ENCODE data around the gene GSTO1. TPM values are rescaled to one million over a fixed set of nuclear protein-coding genes. Genes with fewer than 3 reads are reported as not detected.

Gene GSTO1
- total and polyA plus RNA-seq, 2 experiments from 2014 or later: 52.5 to 182 TPM

DNA sequence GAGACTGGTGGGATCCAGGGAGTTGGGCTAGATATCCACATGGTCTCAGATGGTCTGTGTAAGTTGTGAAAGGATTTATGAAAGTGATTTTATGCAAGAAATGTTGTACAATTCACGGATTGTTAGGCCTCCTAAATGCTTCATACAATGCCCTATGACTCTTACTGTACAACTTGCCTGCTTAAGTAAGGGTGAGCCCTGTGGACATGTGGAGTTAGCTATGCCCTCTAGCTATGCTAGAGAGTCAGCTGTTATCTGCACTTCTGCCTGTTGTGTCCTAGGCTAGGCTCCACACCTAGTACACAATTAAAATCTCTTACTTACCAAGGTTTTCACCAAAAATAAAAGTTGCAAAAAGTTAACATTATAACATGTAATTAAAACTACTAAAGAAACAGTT is 20.9 kb upstream of the GSTO1 start:
- Mint-ChIP-seq H3K27me3 (ENCODE audit: insufficient read depth, low read depth, poor library complexity) (no peaks in the 10 kb centered on the region), H3K4me3 (peak overlapping the region; percentile 51; the same call in 1 of the 3 replicates), H3K9me3 (peaks cover 16% of the 10 kb centered on the region; the same call in 2 of the 3 replicates), H3K4me1 (peaks cover 5% of the 10 kb centered on the region; the same call in 1 of the 3 replicates), H3K36me3 (ENCODE audit: low read depth) (peaks cover 12% of the 10 kb centered on the region; the same call in 2 of the 3 replicates), H3K27ac (no peak overlapping the region)
- Histone ChIP-seq H3K4me2 (no peak overlapping the region), H3K27me3 (ENCODE audit: insufficient read depth) (no peaks in the 10 kb centered on the region), H4K20me1 (replicated peaks; ENCODE audit: insufficient read depth) (no peaks in the 10 kb centered on the region), H3K36me3 (ENCODE audit: insufficient read depth) (no peaks in the 10 kb centered on the region), H3K4me1 (ENCODE audit: insufficient read depth) (peaks cover 11% of the 10 kb centered on the region), H3K9me2 (ENCODE audit: insufficient read depth) (no peaks in the 10 kb centered on the region), H3K4me3 (no peak overlapping the region), H3K27ac (ENCODE audit: low read depth) (no peak overlapping the region), H3F3A (replicated peaks; ENCODE audit: low read depth) (0 out of 2 replicates have a peak, but pooled peaks cover 3% of the 10 kb centered on the region), H2AFZ (no peak overlapping the region), H3K79me2 (replicated peaks; ENCODE audit: insufficient read depth) (no peaks in the 10 kb centered on the region)
- TF ChIP-seq JUNB (IDR thresholded peaks at IDR 0.05; ENCODE audit: unreplicated experiment): no peak
- TF ChIP-seq EZH2 (IDR thresholded peaks at IDR 0.05; ENCODE audit: low read depth, unreplicated experiment): no peak
- TF ChIP-seq, protein P1, sequence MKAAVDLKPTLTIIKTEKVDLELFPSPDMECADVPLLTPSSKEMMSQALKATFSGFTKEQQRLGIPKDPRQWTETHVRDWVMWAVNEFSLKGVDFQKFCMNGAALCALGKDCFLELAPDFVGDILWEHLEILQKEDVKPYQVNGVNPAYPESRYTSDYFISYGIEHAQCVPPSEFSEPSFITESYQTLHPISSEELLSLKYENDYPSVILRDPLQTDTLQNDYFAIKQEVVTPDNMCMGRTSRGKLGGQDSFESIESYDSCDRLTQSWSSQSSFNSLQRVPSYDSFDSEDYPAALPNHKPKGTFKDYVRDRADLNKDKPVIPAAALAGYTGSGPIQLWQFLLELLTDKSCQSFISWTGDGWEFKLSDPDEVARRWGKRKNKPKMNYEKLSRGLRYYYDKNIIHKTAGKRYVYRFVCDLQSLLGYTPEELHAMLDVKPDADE (IDR thresholded peaks at IDR 0.05): no peak
- no peak for TF ChIP-seq CTCF (conservative IDR thresholded peaks at IDR 0.05; ENCODE audit: low read depth in 2 of 2)
- TF ChIP-seq CREB1 (CRISPR knock-in tag; IDR thresholded peaks at IDR 0.05; ENCODE audit: low read depth): no peak
- TF ChIP-seq EZH2phosphoT487 (IDR thresholded peaks at IDR 0.05; ENCODE audit: unreplicated experiment): no peak
- no peak for TF ChIP-seq POLR2AphosphoS5 (IDR thresholded peaks at IDR 0.05; ENCODE audit: low read depth)
- TF ChIP-seq STAT1 (IDR thresholded peaks at IDR 0.05; ENCODE audit: unreplicated experiment): no peak
- TF ChIP-seq, protein P2, sequence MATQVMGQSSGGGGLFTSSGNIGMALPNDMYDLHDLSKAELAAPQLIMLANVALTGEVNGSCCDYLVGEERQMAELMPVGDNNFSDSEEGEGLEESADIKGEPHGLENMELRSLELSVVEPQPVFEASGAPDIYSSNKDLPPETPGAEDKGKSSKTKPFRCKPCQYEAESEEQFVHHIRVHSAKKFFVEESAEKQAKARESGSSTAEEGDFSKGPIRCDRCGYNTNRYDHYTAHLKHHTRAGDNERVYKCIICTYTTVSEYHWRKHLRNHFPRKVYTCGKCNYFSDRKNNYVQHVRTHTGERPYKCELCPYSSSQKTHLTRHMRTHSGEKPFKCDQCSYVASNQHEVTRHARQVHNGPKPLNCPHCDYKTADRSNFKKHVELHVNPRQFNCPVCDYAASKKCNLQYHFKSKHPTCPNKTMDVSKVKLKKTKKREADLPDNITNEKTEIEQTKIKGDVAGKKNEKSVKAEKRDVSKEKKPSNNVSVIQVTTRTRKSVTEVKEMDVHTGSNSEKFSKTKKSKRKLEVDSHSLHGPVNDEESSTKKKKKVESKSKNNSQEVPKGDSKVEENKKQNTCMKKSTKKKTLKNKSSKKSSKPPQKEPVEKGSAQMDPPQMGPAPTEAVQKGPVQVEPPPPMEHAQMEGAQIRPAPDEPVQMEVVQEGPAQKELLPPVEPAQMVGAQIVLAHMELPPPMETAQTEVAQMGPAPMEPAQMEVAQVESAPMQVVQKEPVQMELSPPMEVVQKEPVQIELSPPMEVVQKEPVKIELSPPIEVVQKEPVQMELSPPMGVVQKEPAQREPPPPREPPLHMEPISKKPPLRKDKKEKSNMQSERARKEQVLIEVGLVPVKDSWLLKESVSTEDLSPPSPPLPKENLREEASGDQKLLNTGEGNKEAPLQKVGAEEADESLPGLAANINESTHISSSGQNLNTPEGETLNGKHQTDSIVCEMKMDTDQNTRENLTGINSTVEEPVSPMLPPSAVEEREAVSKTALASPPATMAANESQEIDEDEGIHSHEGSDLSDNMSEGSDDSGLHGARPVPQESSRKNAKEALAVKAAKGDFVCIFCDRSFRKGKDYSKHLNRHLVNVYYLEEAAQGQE (IDR thresholded peaks at IDR 0.05; ENCODE audit: unreplicated experiment): no peak
- no peak for TF ChIP-seq ZNF331 (CRISPR knock-in tag; IDR thresholded peaks at IDR 0.05; ENCODE audit: low read depth)
- TF ChIP-seq, protein P3, sequence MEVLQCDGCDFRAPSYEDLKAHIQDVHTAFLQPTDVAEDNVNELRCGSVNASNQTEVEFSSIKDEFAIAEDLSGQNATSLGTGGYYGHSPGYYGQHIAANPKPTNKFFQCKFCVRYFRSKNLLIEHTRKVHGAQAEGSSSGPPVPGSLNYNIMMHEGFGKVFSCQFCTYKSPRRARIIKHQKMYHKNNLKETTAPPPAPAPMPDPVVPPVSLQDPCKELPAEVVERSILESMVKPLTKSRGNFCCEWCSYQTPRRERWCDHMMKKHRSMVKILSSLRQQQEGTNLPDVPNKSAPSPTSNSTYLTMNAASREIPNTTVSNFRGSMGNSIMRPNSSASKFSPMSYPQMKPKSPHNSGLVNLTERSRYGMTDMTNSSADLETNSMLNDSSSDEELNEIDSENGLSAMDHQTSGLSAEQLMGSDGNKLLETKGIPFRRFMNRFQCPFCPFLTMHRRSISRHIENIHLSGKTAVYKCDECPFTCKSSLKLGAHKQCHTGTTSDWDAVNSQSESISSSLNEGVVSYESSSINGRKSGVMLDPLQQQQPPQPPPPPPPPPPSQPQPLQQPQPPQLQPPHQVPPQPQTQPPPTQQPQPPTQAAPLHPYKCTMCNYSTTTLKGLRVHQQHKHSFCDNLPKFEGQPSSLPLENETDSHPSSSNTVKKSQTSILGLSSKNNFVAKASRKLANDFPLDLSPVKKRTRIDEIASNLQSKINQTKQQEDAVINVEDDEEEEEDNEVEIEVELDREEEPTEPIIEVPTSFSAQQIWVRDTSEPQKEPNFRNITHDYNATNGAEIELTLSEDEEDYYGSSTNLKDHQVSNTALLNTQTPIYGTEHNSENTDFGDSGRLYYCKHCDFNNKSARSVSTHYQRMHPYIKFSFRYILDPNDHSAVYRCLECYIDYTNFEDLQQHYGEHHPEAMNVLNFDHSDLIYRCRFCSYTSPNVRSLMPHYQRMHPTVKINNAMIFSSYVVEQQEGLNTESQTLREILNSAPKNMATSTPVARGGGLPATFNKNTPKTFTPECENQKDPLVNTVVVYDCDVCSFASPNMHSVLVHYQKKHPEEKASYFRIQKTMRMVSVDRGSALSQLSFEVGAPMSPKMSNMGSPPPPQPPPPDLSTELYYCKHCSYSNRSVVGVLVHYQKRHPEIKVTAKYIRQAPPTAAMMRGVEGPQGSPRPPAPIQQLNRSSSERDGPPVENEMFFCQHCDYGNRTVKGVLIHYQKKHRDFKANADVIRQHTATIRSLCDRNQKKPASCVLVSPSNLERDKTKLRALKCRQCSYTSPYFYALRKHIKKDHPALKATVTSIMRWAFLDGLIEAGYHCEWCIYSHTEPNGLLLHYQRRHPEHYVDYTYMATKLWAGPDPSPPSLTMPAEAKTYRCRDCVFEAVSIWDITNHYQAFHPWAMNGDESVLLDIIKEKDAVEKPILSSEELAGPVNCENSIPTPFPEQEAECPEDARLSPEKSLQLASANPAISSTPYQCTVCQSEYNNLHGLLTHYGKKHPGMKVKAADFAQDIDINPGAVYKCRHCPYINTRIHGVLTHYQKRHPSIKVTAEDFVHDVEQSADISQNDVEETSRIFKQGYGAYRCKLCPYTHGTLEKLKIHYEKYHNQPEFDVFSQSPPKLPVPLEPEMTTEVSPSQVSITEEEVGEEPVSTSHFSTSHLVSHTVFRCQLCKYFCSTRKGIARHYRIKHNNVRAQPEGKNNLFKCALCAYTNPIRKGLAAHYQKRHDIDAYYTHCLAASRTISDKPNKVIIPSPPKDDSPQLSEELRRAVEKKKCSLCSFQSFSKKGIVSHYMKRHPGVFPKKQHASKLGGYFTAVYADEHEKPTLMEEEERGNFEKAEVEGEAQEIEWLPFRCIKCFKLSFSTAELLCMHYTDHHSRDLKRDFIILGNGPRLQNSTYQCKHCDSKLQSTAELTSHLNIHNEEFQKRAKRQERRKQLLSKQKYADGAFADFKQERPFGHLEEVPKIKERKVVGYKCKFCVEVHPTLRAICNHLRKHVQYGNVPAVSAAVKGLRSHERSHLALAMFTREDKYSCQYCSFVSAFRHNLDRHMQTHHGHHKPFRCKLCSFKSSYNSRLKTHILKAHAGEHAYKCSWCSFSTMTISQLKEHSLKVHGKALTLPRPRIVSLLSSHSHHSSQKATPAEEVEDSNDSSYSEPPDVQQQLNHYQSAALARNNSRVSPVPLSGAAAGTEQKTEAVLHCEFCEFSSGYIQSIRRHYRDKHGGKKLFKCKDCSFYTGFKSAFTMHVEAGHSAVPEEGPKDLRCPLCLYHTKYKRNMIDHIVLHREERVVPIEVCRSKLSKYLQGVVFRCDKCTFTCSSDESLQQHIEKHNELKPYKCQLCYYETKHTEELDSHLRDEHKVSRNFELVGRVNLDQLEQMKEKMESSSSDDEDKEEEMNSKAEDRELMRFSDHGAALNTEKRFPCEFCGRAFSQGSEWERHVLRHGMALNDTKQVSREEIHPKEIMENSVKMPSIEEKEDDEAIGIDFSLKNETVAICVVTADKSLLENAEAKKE (CRISPR knock-in tag; IDR thresholded peaks at IDR 0.05): no peak
- TF ChIP-seq ZNF114 (CRISPR knock-in tag; IDR thresholded peaks at IDR 0.05): no peak
- TF ChIP-seq NANOG (IDR thresholded peaks at IDR 0.05; ENCODE audit: borderline replicate concordance): no peak
- ATAC-seq (no peak), DNase-seq (ENCODE audit: low spot score) (no peak)

Data from GM23338 (cell line).